RWPE1 (cell line): ENCODE data around the gene ANTXR1.

ENCODE experiments used
- CTCF ChIA-PET: fragments of 350-600 bp; sonication (Branson Sonifier 250); formaldehyde crosslinking; extraction: SDS; loops from one replicate; lab custom pipeline; 2021; lab: Yijun Ruan, JAX
- POLR2A ChIA-PET: fragments of 400-600 bp; formaldehyde crosslinking; extraction: SDS; loops from one replicate; lab custom pipeline; 2020; ENCODE audit warnings: antibody characterized with exemption; ENCODE audit not compliant: low non-redundant PET; lab: Yijun Ruan, JAX
- DNase-seq: peaks from one replicate; pipeline ENCODE4 v3.0.0; 2012; ENCODE audit warnings: low spot score
- H3K27ac ChIP-seq: fragments of 450-650 bp; 2 replicates; pipeline ENCODE4 v1.5.1; 2017
- TF ChIP-seq, protein P1 (sequence below): fragments of 450-650 bp; conservative IDR thresholded peaks from 2 replicates; pipeline ENCODE4 v1.5.1; 2017; ENCODE audit warnings: low read depth, mild to moderate bottlenecking

ANTXR1 gene

GRCh38 chr2:69149631-69150215 lies 136.7 kb downstream of the ANTXR1 start:
- CTCF ChIA-PET: interaction anchor here (0.5 kb wide), 1 partner anchor 212 kb away, joined by 3 read pairs; no protein-coding TSS in a partner anchor
- no peak for DNase-seq
- POLR2A ChIA-PET: no interaction called here
- peak overlapping the region; percentile 24; the same call in 1 of the 2 replicates for H3K27ac ChIP-seq
- TF ChIP-seq, protein P1, sequence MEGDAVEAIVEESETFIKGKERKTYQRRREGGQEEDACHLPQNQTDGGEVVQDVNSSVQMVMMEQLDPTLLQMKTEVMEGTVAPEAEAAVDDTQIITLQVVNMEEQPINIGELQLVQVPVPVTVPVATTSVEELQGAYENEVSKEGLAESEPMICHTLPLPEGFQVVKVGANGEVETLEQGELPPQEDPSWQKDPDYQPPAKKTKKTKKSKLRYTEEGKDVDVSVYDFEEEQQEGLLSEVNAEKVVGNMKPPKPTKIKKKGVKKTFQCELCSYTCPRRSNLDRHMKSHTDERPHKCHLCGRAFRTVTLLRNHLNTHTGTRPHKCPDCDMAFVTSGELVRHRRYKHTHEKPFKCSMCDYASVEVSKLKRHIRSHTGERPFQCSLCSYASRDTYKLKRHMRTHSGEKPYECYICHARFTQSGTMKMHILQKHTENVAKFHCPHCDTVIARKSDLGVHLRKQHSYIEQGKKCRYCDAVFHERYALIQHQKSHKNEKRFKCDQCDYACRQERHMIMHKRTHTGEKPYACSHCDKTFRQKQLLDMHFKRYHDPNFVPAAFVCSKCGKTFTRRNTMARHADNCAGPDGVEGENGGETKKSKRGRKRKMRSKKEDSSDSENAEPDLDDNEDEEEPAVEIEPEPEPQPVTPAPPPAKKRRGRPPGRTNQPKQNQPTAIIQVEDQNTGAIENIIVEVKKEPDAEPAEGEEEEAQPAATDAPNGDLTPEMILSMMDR: no peak

DNA sequence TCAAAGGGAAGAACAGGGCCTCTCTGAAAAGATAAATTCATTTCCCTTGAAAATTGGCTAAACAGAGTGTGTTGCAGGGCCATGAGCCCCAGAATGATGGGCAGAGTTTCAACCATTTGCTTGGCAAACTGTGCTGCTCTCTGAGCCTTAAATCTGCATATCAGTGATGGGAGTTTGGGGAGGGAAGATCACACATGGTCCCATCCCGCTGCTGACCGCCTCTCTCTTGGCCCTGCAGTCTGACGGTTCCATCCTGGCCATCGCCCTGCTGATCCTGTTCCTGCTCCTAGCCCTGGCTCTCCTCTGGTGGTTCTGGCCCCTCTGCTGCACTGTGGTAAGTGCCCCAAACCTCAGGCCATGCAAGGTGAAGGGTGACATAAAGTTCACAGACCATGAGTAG lies 139.0 kb downstream of the ANTXR1 start:
- TF ChIP-seq, protein P1: no peak
- H3K27ac ChIP-seq: no peak overlapping the region
- DNase-seq: no peak
- POLR2A ChIA-PET: no interaction called here
- CTCF ChIA-PET: no interaction called here

DNA sequence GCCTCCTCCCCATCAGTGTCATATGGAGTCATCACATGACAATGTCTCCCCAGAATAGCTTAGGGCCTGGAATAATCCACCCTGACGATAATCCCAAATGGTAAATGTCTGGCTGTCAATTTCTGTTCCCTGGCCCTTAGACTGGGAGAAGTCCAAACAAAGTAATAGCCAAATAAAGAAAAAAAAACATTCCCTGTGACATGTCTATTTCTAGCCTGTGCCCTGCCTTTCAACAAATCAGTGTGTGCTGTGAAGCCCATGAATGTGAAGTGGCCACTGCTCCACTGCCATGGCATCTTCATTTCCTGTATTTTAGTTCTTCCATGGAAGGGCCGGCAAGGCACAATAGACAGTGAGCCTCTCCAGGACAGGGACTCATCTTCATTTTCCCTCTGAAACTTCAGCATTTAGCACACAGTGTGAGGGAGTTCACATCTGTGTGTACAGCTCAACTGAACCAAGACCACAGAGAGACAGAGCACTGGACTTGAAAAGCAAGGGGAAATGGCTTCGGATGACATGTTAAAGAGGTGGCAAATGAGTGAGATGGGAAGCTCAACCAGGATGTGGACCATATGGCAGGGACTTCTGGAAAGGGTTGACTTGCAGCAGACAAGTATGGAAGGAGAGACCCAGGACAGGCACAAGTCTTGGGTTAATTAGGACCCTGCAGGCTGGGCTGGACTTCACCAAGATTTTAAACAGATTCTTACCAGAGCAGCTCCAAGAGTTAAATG lies 140.0 kb downstream of the ANTXR1 start:
- ChIA-PET CTCF (interaction anchor here (0.6 kb wide), 1 partner anchor 30 kb away, joined by 3 read pairs; no protein-coding TSS in a partner anchor), POLR2A (no interaction called here)
- DNase-seq: no peak
- H3K27ac ChIP-seq: no peak overlapping the region
- TF ChIP-seq, protein P1: no peak

DNA sequence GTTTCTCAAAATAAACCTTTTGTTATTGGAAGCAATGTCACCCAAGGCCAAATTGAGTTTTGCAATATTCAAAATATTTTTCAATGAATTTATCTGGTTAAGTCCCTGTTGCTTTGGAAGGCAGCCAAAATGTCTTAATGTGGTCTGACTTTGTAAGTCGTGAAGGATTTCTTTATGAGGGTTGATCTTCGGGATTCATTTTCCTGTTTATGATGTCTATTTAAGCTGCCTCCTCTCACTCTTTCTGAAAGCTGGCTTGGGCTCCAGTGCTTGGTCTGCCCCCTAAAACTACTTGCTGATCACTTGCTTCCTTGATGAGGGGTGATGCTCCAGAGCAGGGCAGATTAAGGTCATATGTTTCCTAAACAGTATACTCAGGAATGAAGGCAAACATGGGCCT lies 141.1 kb downstream of the ANTXR1 start:
- ChIA-PET CTCF (interaction anchor here (0.6 kb wide), 1 partner anchor 20 kb away, joined by 3 read pairs; no protein-coding TSS in a partner anchor), POLR2A (no interaction called here)
- TF ChIP-seq, protein P1: no peak
- no peak overlapping the region for H3K27ac ChIP-seq
- DNase-seq: no peak

DNA sequence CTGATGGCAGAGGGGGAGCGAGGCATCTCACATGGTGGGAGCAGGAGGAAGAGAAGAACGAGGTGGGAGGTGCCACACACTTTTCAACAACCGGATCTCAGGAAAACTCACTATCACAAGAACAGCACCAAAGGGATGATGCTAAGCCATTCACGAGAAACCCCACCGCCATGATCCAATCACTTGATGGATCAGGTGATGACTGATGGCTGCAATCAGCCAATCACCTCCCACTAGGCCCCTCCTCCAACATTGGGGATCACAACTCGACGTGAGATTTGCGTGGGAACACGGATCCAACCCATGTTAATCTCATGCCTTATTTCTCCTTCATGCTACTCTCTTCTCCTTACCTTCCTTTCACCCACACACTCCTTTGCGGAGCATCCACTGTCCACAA lies 143.6 kb downstream of the ANTXR1 start:
- TF ChIP-seq, protein P1: no peak
- ChIA-PET CTCF (no interaction called here), POLR2A (no interaction called here)
- H3K27ac ChIP-seq: no peak overlapping the region
- no peak for DNase-seq

- CTCF ChIA-PET: interaction anchor here (0.7 kb wide), 1 partner anchor 15 kb away, joined by 4 read pairs; no protein-coding TSS in a partner anchor
- H3K27ac ChIP-seq: no peak overlapping the region
- POLR2A ChIA-PET: no interaction called here
- no peak for DNase-seq
- TF ChIP-seq, protein P1: no peak
These were observed 144.5 kb downstream of the ANTXR1 start for GRCh38 chr2:69157441-69157840.
